ENCODE measurements around the gene RPS3A.

- no peak for TF ChIP-seq CTCF (IDR thresholded peaks at IDR 0.05)
- no peak for TF ChIP-seq FOXP1 (CRISPR knock-in tag; IDR thresholded peaks at IDR 0.05; ENCODE audit: borderline replicate concordance)
- TF ChIP-seq RELA (CRISPR knock-in tag; IDR thresholded peaks at IDR 0.05; ENCODE audit: borderline replicate concordance): no peak
- no peak for TF ChIP-seq ZNF219 (CRISPR knock-in tag; IDR thresholded peaks at IDR 0.05; ENCODE audit: borderline replicate concordance)
- no peak for TF ChIP-seq ETV6 (CRISPR knock-in tag; IDR thresholded peaks at IDR 0.05)
Observed at GRCh38 chr4:151097759-151098158, 1.7 kb upstream of the RPS3A start.

All from WTC11 (cell line).